Urothelium cell line (cell line): ENCODE measurements around the gene SERTAD1.
"Not testable (repeated sequence)": the region's sequence is repeated elsewhere in the genome, so short reads cannot be mapped to it uniquely, and the experiment has no call there.

ENCODE experiments used
- DNase-seq: peaks from one replicate; pipeline ENCODE4 v3.0.0; 2011; ENCODE audit warnings: low spot score, mixed read lengths
- FAIRE-seq: peaks from 2 replicates; lab custom pipeline; 2011; peaks lifted over from hg19 to GRCh38; lab: Jason Lieb, UNC

SERTAD1 gene

GRCh38 chr19:40422748-40423566 lies 2.8 kb downstream of the SERTAD1 start:
- FAIRE-seq (no peak), DNase-seq (no peak)

- FAIRE-seq (no peak), DNase-seq (no peak)
Observed at GRCh38 chr19:40421993-40422747, 3.6 kb downstream of the SERTAD1 start.

GRCh38 chr19:40420766-40421765 lies 4.7 kb downstream of the SERTAD1 start:
- peak; percentile 40 for FAIRE-seq
- peak; percentile 89 for DNase-seq

DNA sequence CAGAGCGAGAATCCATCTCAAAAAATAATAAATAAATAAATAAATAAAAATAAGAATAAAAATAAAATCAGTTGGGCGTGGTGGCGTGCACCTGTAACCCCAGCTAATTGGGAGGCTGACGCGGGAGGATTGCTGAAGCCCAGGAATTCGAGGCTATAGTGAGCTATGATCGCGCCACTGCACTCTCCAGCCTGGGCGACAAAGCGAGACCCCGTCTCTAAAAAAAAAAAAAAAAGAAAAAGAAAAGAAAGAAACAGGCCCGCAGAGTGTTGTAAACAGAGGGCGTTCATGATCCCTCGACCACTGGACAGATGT lies 5.4 kb downstream of the SERTAD1 start:
- FAIRE-seq (no peak), DNase-seq (no peak)

- DNase-seq (no peak), FAIRE-seq (no peak)
Observed at GRCh38 chr19:40419780-40420179, 6.0 kb downstream of the SERTAD1 start.

GRCh38 chr19:40419066-40419612 lies 6.7 kb downstream of the SERTAD1 start:
- FAIRE-seq (no peak), DNase-seq (no peak)

- FAIRE-seq (no peak), DNase-seq (no peak)
Observed at GRCh38 chr19:40418040-40418439, 7.8 kb downstream of the SERTAD1 start.

DNA sequence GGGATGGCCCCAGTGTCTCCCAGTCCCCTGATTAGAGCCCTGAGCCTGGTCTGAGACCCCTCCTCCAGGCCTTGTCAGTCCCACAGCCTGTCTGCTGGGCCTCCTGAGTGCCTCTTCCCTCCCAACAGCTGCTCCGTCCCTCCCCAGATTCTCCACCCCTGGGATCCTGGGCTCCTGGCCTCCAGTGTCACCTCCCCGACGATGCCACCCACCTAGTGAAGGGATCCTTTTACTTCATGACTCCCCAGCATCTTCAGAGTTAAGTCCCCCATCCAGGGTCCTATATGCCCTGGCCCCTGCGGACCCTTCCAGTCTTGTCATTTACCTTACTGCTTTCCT lies 8.2 kb downstream of the SERTAD1 start:
- FAIRE-seq (no peak), DNase-seq (no peak)

GRCh38 chr19:40416918-40417642 lies 8.7 kb downstream of the SERTAD1 start:
- FAIRE-seq (no peak), DNase-seq (peak; percentile 57)

- DNase-seq (no peak), FAIRE-seq (no peak)
Observed at GRCh38 chr19:40415768-40416167, 10.0 kb downstream of the SERTAD1 start.

- DNase-seq (no peak), FAIRE-seq (no peak)
Observed at GRCh38 chr19:40414542-40415535, 11.0 kb downstream of the SERTAD1 start.

DNA sequence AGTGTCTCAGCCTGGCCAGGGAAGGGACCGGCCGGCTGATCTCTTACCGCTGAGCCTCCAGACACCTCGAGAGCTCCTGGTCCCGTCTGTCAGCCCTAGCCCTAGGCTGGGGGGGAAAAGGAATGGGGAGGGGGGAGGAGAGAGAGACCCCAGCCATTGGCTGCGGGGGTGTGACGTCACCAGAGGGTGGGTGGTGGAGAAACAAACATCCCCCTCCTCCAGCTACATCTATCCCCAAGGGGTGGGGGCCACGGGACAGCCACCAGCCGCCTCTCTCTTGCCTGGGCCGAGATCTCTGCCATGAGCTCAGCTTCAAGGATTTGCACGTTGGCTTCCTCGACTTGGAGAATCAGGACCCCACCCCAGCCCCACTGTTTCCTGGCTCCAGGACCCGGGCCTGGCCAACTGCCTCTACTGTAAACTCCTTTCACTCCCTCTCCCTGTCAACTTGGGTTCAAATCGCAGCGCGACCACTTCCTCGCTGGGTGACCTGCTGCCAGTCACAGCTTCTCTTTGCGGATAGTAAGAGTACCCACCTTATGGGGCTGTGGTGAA lies 12.4 kb downstream of the SERTAD1 start, which contains the start of gene PRX:
Gene PRX (minus strand): TSS at position 88 of the 555 bp plus-strand sequence. CDS start 5,446 bp downstream, outside the sequence.
- FAIRE-seq, result no peak
- DNase-seq, result no peak

GRCh38 chr19:40412866-40413265 lies 12.9 kb downstream of the SERTAD1 start:
- no peak for FAIRE-seq
- no peak for DNase-seq

DNA sequence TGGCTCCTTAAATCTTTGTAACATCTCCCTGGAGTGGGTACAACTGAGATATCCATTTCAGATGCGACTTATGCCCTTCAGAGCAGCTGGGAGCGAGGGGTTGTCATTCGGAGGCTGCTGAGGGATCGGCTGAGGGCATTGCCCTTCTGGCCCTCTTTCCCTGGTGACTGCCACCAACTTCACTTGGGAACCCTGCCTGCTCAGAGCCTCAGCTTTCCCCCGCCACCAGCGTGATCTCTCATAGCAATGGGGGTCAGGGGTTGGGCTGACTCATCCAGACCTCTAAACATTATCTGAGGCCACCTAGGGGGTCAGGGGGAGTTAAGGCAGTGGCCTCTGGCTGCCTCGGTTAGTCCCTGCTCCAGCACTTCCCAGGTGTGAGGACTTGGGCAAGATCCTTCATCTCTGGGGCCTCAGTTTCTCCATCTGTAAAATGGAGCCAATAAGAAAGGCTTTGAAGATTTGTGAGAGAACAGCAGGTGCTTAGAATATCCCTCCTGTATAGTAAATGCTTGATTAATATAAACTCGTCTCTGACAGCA lies 13.8 kb downstream of the SERTAD1 start:
- no peak for FAIRE-seq
- DNase-seq, result no peak

DNA sequence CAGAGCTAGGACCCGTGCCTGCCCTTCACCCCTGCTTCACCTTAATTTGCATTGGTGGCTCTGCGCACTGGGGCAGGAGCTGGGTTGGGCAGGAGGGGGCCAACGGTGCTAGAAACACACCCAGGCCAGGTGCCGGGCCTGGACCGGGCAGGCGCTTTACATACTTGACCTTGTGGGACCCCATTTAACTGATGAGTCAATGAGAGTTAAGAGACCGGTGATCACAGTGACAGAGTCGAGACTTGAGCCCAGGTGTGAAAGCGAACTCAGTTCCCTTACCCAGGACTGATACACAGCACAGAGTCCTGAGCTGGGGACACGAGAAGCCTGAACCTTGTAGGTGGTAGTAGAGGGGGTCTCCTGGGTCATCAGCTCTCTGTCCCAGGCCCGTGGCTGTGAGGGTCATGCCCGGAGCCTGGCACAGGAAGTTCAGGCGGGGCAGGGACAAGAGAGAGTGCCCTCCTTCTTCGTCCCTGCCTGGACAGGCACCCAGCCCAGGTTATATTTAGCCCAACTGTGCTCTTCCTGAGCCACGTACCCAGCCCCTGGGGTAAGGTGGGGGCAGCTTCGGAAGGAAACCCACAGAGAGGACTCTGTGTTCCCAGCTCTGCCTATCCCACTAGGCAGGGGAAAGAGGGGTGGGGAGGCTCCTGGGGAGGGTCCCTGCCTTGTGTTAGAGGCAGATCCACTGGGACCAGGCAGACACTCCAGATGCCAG lies 14.5 kb downstream of the SERTAD1 start:
- no peak for FAIRE-seq
- no peak for DNase-seq

GRCh38 chr19:40410030-40410389 lies 15.8 kb downstream of the SERTAD1 start:
- no peak for DNase-seq
- FAIRE-seq, result no peak

- not testable (repeated sequence) for DNase-seq, FAIRE-seq
Observed at GRCh38 chr19:40408598-40408925, 17.2 kb downstream of the SERTAD1 start.
